HepG2 (cell line): ENCODE data around the gene SAMD4A. TPM values are rescaled to one million over a fixed set of nuclear protein-coding genes. Genes with fewer than 3 reads are reported as not detected.

Experiments
- ATAC-seq: fragments of 200-7000 bp; cut with Tn5 transposase; 3 replicates; pipeline ENCODE4 v1.9.1; 2020; ENCODE audit warnings: mild to moderate bottlenecking, moderate library complexity
- BruUV-seq: library from RNA; stranded (reverse); fragments of 400-500 nt; replicated peaks from 2 replicates; lab custom pipeline; 2021; lab: Mats Ljungman, UMichigan
- CTCF ChIA-PET: fragments of 300-600 bp; formaldehyde crosslinking; extraction: SDS; loops from one replicate; lab custom pipeline; 2021; ENCODE audit warnings: low total read pairs, inconsistent platforms, low intra/inter-chr PET ratio; lab: Yijun Ruan, JAX
- POLR2A ChIA-PET: fragments of 350-600 bp; sonication (Branson Sonifier 250); formaldehyde crosslinking; loops from one replicate; lab custom pipeline; 2020; ENCODE audit warnings: antibody characterized with exemption, inconsistent platforms; lab: Yijun Ruan, JAX
- DNase-seq: peaks from one replicate; pipeline ENCODE4 v3.0.0-alpha.2; 2015; ENCODE audit warnings: low spot score
- FAIRE-seq: peaks from 3 replicates; lab custom pipeline; 2011; peaks lifted over from hg19 to GRCh38; lab: Jason Lieb, UNC
- H2AFZ ChIP-seq: one replicate; pipeline ENCODE4 v1.6.1; 2011; ENCODE audit warnings: low read length, inconsistent platforms
- H3K27ac ChIP-seq: fragments of 300-600 bp; 3 replicates; pipeline ENCODE4 v1.8.0; 2011; ENCODE audit warnings: mixed run types, mild to moderate bottlenecking, mixed read lengths, low read length, inconsistent platforms; ENCODE audit not compliant: insufficient read depth; ENCODE audit errors: extremely low read length
- H3K27me3 ChIP-seq, 2 experiments: fragments of 200-600 bp in 1 of 2; 2 replicates in 1 of 2; 3 replicates in 1 of 2; pipeline versions ENCODE4 v1.6.0 to v1.8.0; 2011; ENCODE audit warnings: low read length in 2 of 2, mild to moderate bottlenecking in 2 of 2, moderate library complexity in 2 of 2, inconsistent platforms in 1 of 2; ENCODE audit not compliant: insufficient read depth in 2 of 2, control insufficient read depth in 1 of 2
- H3K36me3 ChIP-seq, 2 experiments: fragments of 200-600 bp in 1 of 2; replicated peaks in 1 of 2; 2 replicates in 1 of 2; 3 replicates in 1 of 2; pipeline versions ENCODE4 v1.5.1 to v1.8.0; 2011; ENCODE audit warnings: low read length in 2 of 2, inconsistent platforms in 1 of 2; ENCODE audit not compliant: insufficient read depth in 2 of 2, control insufficient read depth in 1 of 2
- H3K4me1 ChIP-seq: 2 replicates; pipeline ENCODE4 v1.5.1; 2012; ENCODE audit warnings: low read length, inconsistent platforms; ENCODE audit not compliant: insufficient read depth
- H3K4me2 ChIP-seq: 2 replicates; pipeline ENCODE4 v1.6.0; 2011; ENCODE audit warnings: low read depth, low read length, inconsistent platforms
- H3K4me3 ChIP-seq, 3 experiments: fragments of 200-600 bp in 1 of 3; sonication (generic), shearing (Covaris generic) in 1 of 3; replicated peaks in 1 of 3; 2 replicates each; pipeline ENCODE4 v1.5.1; 2011 to 2016; ENCODE audit warnings: low read length in 3 of 3, inconsistent platforms in 2 of 3, low read depth in 2 of 3, mild to moderate bottlenecking in 2 of 3, control low read depth in 1 of 3, mixed read lengths in 1 of 3; ENCODE audit not compliant: insufficient read depth in 1 of 3
- H3K79me2 ChIP-seq: one replicate; pipeline ENCODE4 v1.6.1; 2011; ENCODE audit warnings: low read length, inconsistent platforms; ENCODE audit not compliant: insufficient read depth
- H3K9ac ChIP-seq: 2 replicates; pipeline ENCODE4 v1.6.0; 2011; ENCODE audit warnings: mild to moderate bottlenecking, low read depth, low read length, inconsistent platforms; ENCODE audit not compliant: insufficient read depth
- H3K9me3 ChIP-seq: 2 replicates; pipeline ENCODE4 v1.5.1; 2012; ENCODE audit warnings: mild to moderate bottlenecking, low read length
- H4K20me1 ChIP-seq: 2 replicates; pipeline ENCODE4 v1.6.0; 2011; ENCODE audit warnings: inconsistent platforms, mild to moderate bottlenecking, low read length, moderate library complexity; ENCODE audit not compliant: insufficient read depth
- AGO2 ChIP-seq: fragments of 200-400 bp; formaldehyde crosslinking; optimal IDR thresholded peaks from 2 replicates; pipeline ENCODE3; 2017; ENCODE audit warnings: mild to moderate bottlenecking, low read depth, low read length, moderate library complexity
- FOSL1 ChIP-seq: sonication (generic); formaldehyde crosslinking; IDR thresholded peaks from 2 replicates; pipeline ENCODE4 v1.9.0; 2021; ENCODE audit warnings: missing genetic modification reagents, borderline replicate concordance
- GABPB1 ChIP-seq: IDR thresholded peaks from 2 replicates; pipeline ENCODE4 v1.6.1; 2016; ENCODE audit warnings: mild to moderate bottlenecking, missing genetic modification reagents, moderate library complexity, missing compliant biosample characterization
- HMGA1 ChIP-seq: sonication (generic); formaldehyde crosslinking; conservative IDR thresholded peaks from 2 replicates; pipeline ENCODE4 v1.4.0; 2020; ENCODE audit warnings: missing genetic modification reagents
- JUN ChIP-seq: sonication (generic); formaldehyde crosslinking; IDR thresholded peaks from 2 replicates; pipeline ENCODE4 v1.4.0; 2020; ENCODE audit warnings: mild to moderate bottlenecking, missing genetic modification reagents
- KLF16 ChIP-seq, 2 experiments: sonication (generic) in 1 of 2; formaldehyde crosslinking in 1 of 2; IDR thresholded peaks; 2 replicates each; pipeline versions ENCODE4 v1.6.1 to v1.8.0; 2016 to 2023; ENCODE audit warnings: missing genetic modification reagents in 2 of 2, missing compliant biosample characterization in 1 of 2
- NCOA1 ChIP-seq: sonication (generic); formaldehyde crosslinking; IDR thresholded peaks from 2 replicates; pipeline ENCODE4 v1.9.0; 2021; ENCODE audit warnings: missing genetic modification reagents
- NFYC ChIP-seq: IDR thresholded peaks from 2 replicates; pipeline ENCODE4 v1.6.1; 2016; ENCODE audit warnings: missing genetic modification reagents, missing compliant biosample characterization
- PHF5A ChIP-seq: IDR thresholded peaks from one replicate; pipeline ENCODE4 v1.6.1; 2018; ENCODE audit warnings: low read depth, missing genetic modification reagents; ENCODE audit not compliant: unreplicated experiment
- SKI ChIP-seq: fragments of 450-650 bp; IDR thresholded peaks from one replicate; pipeline ENCODE4 v1.6.1; 2018; ENCODE audit warnings: mild to moderate bottlenecking; ENCODE audit not compliant: partially characterized antibody
- SP1 ChIP-seq, 2 experiments: fragments of 450-650 bp in 1 of 2; sonication (generic) in 1 of 2; formaldehyde crosslinking in 1 of 2; IDR thresholded peaks; 2 replicates each; pipeline versions ENCODE4 v1.4.0 to v1.6.1; 2016 to 2020; ENCODE audit warnings: missing genetic modification reagents in 1 of 2
- ZNF18 ChIP-seq: sonication (generic); formaldehyde crosslinking; IDR thresholded peaks from 2 replicates; pipeline ENCODE4 v1.8.0; 2022; ENCODE audit warnings: mild to moderate bottlenecking, missing genetic modification reagents; ENCODE audit not compliant: insufficient replicate concordance
- ZNF275 ChIP-seq: sonication (generic); formaldehyde crosslinking; IDR thresholded peaks from 2 replicates; pipeline ENCODE4 v1.8.0; 2022; ENCODE audit warnings: missing genetic modification reagents, mild to moderate bottlenecking, inconsistent platforms, borderline replicate concordance
- ZNF317 ChIP-seq: sonication (generic); formaldehyde crosslinking; IDR thresholded peaks from 2 replicates; pipeline ENCODE4 v1.5.0; 2020; ENCODE audit warnings: mild to moderate bottlenecking, missing genetic modification reagents
- ZNF589 ChIP-seq: sonication (generic); formaldehyde crosslinking; conservative IDR thresholded peaks from 2 replicates; pipeline ENCODE4 v1.8.0; 2022; ENCODE audit warnings: mild to moderate bottlenecking, moderate library complexity, missing genetic modification reagents
- ZNF615 ChIP-seq: sonication (generic); formaldehyde crosslinking; IDR thresholded peaks from 2 replicates; pipeline ENCODE4 v1.5.0; 2020; ENCODE audit warnings: mild to moderate bottlenecking, missing genetic modification reagents, borderline replicate concordance
- ZNF7 ChIP-seq: IDR thresholded peaks from 2 replicates; pipeline ENCODE4 v1.6.1; 2016; ENCODE audit warnings: missing biosample characterization, missing genetic modification reagents
- whole genome bisulfite sequencing: methylation state at CpG from one replicate; pipeline ENCODE4 v1.1.6; 2017; ENCODE audit warnings: low lambda C conversion rate; 5-methylcytosine and 5-hydroxymethylcytosine counted together
- in situ Hi-C: cut with HindIII; loops from 2 replicates; pipeline ENCODE4 v1.10.0; 2017; ENCODE audit warnings: low pct_unique_long_range_greater_than_20kb; ENCODE audit not compliant: extremely low pct_ligation_motif_present
- intact Hi-C: fragments of 100-400 bp; cut with micrococcal nuclease; formaldehyde crosslinking; loops from one replicate; pipeline ENCODE4 v1.10.0; 2022; ENCODE audit not compliant: unreplicated experiment
- polyA plus RNA-seq, 8 experiments: library from polyadenylated mRNA; depleted of rRNA in 3 of 8; stranded (reverse) in 7 of 8; unstranded in 1 of 8; fragments of >200 nt; fragmentation: Illumina TruSeq in 4 of 8; extraction: Trizol in 4 of 8; gene quantifications; 2 replicates each; pipeline versions ENCODE4 v1.2.1 to v1.2.3, GENCODE V29; 2011 to 2016; ENCODE audit warnings: low read depth in 4 of 8, missing spikeins in 1 of 8, mixed read lengths in 1 of 8; ENCODE audit not compliant: insufficient read depth in 1 of 8
- total RNA-seq, 5 experiments: library from RNA; depleted of rRNA; stranded (reverse); fragments of >200 nt; fragmentation: Illumina TruSeq; extraction: Trizol; gene quantifications; 2 replicates each; pipeline ENCODE4 v1.2.3, GENCODE V29; 2016; ENCODE audit warnings: low read depth in 1 of 5

Gene SAMD4A
- total and polyA plus RNA-seq, 2 of the 13 experiments (the other 11 are each of a cell fraction or from before 2014, with no cell fraction given) = 11.8 to 13.0 TPM

- Histone ChIP-seq H3K27ac (no peak overlapping the region), H3K36me3 (no peaks in the 10 kb centered on the region; a peak in 2 of 5 replicates), H3K4me2 (no peak overlapping the region), H3K4me1 (peaks cover 31% of the 10 kb centered on the region), H3K9ac (no peak overlapping the region), H3K4me3 (no peak overlapping the region), H3K79me2 (no peaks in the 10 kb centered on the region), H2AFZ (no peak overlapping the region), H3K27me3 (no peaks in the 10 kb centered on the region), H3K9me3 (no peaks in the 10 kb centered on the region), H4K20me1 (no peaks in the 10 kb centered on the region)
- intact Hi-C loops = no loop called here
- ChIA-PET CTCF (no interaction called here), POLR2A (no interaction called here)
- BruUV-seq = no TSS peak
- WGBS = 93% methylated on average over 1 of the region's 1 CpG
- in situ Hi-C loops = no loop called here
- TF ChIP-seq SP1 (IDR thresholded peaks at IDR 0.05) (no peak), SP1 (CRISPR knock-in tag; IDR thresholded peaks at IDR 0.05) (no peak)
- ATAC-seq = no peak
- FAIRE-seq = no peak
- no peak for DNase-seq
These were observed 31.8 kb upstream of the SAMD4A start for GRCh38 chr14:54535126-54535525.

GRCh38 chr14:54535646-54536045 lies 31.3 kb upstream of the SAMD4A start:
- Histone ChIP-seq H3K36me3 (no peaks in the 10 kb centered on the region; a peak in 2 of 5 replicates), H3K4me2 (no peak overlapping the region), H3K79me2 (no peaks in the 10 kb centered on the region), H3K4me1 (peaks cover 31% of the 10 kb centered on the region), H4K20me1 (no peaks in the 10 kb centered on the region), H3K27ac (no peak overlapping the region), H3K4me3 (no peak overlapping the region), H3K9ac (no peak overlapping the region), H2AFZ (no peak overlapping the region), H3K9me3 (no peaks in the 10 kb centered on the region), H3K27me3 (no peaks in the 10 kb centered on the region)
- no TSS peak for BruUV-seq
- DNase-seq (no peak), FAIRE-seq (no peak), ATAC-seq (no peak)
- POLR2A ChIA-PET = no interaction called here
- intact Hi-C loops = no loop called here
- CTCF ChIA-PET = no interaction called here
- no peak for TF ChIP-seq AGO2
- TF ChIP-seq PHF5A = no peak
- TF ChIP-seq ZNF18 (CRISPR knock-in tag) = no peak
- no peak for TF ChIP-seq HMGA1 (CRISPR knock-in tag)
- TF ChIP-seq FOSL1 (CRISPR knock-in tag) = no peak
- no peak for TF ChIP-seq ZNF7 (CRISPR knock-in tag)
- no peak for TF ChIP-seq SKI
- no peak for TF ChIP-seq ZNF317 (CRISPR knock-in tag)
- no peak for TF ChIP-seq ZNF275 (CRISPR knock-in tag)
- no peak for TF ChIP-seq JUN (CRISPR knock-in tag)
- TF ChIP-seq NFYC = no peak
- no peak for TF ChIP-seq GABPB1 (CRISPR knock-in tag)
- TF ChIP-seq KLF16 (CRISPR knock-in tag; IDR thresholded peaks at IDR 0.05) = no peak
- no peak for TF ChIP-seq ZNF589 (CRISPR knock-in tag)
- TF ChIP-seq NCOA1 (CRISPR knock-in tag) = no peak
- no peak for TF ChIP-seq ZNF615 (CRISPR knock-in tag)
- in situ Hi-C loops = no loop called here
- 73% methylated on average over 2 of the region's 2 CpGs for WGBS
